H1 (cell line): ENCODE measurements around the gene PKP1. TPM values are rescaled to one million over a fixed set of nuclear protein-coding genes. Genes with fewer than 3 reads are reported as not detected.

Experiments
- CTCF ChIA-PET: fragments of 300-600 bp; sonication (Branson Sonifier 250); formaldehyde crosslinking; loops from one replicate; lab custom pipeline; 2021; ENCODE audit not compliant: partially characterized antibody; lab: Charles Lee
- POLR2A ChIA-PET: fragments of 300-600 bp; sonication (Branson Sonifier 250); formaldehyde crosslinking; loops from one replicate; lab custom pipeline; 2021; ENCODE audit warnings: inconsistent platforms; ENCODE audit not compliant: partially characterized antibody; lab: Charles Lee
- DNase-seq, 2 experiments: peaks; one replicate each; pipeline versions ENCODE4 v3.0.0 to v3.0.0-alpha.2; 2010 to 2022; ENCODE audit warnings: low spot score in 2 of 2, low read depth in 1 of 2, mixed read lengths in 1 of 2
- FAIRE-seq: peaks from 2 replicates; lab custom pipeline; 2011; peaks lifted over from hg19 to GRCh38; lab: Jason Lieb, UNC
- H2AFZ ChIP-seq: 2 replicates; pipeline ENCODE4 v1.8.1; 2012; ENCODE audit warnings: low read length, inconsistent platforms
- H2AK5ac ChIP-seq: 2 replicates; pipeline ENCODE4 v1.6.1; 2013; ENCODE audit warnings: low read depth, low read length
- H2BK120ac ChIP-seq: replicated peaks from 2 replicates; pipeline ENCODE3; 2013; ENCODE audit warnings: low read depth, low read length, inconsistent platforms
- H2BK12ac ChIP-seq: 2 replicates; pipeline ENCODE4 v1.6.1; 2013; ENCODE audit warnings: low read depth, low read length
- H2BK15ac ChIP-seq: 2 replicates; pipeline ENCODE4 v1.6.1; 2013; ENCODE audit warnings: low read length
- H2BK20ac ChIP-seq: 2 replicates; pipeline ENCODE4 v1.6.1; 2013; ENCODE audit warnings: low read length
- H2BK5ac ChIP-seq: 2 replicates; pipeline ENCODE4 v1.6.1; 2013; ENCODE audit warnings: low read depth, low read length
- H3K14ac ChIP-seq: 2 replicates; pipeline ENCODE4 v1.6.1; 2013; ENCODE audit warnings: inconsistent platforms; ENCODE audit not compliant: insufficient read length
- H3K18ac ChIP-seq: 2 replicates; pipeline ENCODE4 v1.6.1; 2013; ENCODE audit warnings: low read length; ENCODE audit errors: extremely low read depth
- H3K23ac ChIP-seq: 2 replicates; pipeline ENCODE4 v1.6.1; 2013; ENCODE audit warnings: inconsistent platforms; ENCODE audit not compliant: insufficient read length
- H3K23me2 ChIP-seq: 2 replicates; pipeline ENCODE4 v1.6.1; 2013; ENCODE audit warnings: low read depth, low read length
- H3K27ac ChIP-seq: 2 replicates; pipeline ENCODE4 v1.6.1; 2011; ENCODE audit warnings: low read depth, low read length, inconsistent platforms
- H3K27me3 ChIP-seq, 4 experiments: replicated peaks in 1 of 4; 1 replicate in 1 of 4; 2 replicates in 3 of 4; pipeline versions ENCODE4 v1.6.1 to v1.8.1; 2011 to 2013; ENCODE audit warnings: low read length in 3 of 4, mild to moderate bottlenecking in 3 of 4, inconsistent platforms in 2 of 4, mixed read lengths in 2 of 4, moderate library complexity in 1 of 4; ENCODE audit not compliant: control insufficient read depth in 3 of 4, insufficient read depth in 3 of 4; ENCODE audit errors: extremely low read depth in 1 of 4
- H3K36me3 ChIP-seq, 4 experiments: 2 replicates each; pipeline versions ENCODE4 v1.6.1 to v1.8.1; 2011 to 2013; ENCODE audit warnings: mild to moderate bottlenecking in 4 of 4, low read length in 3 of 4, moderate library complexity in 2 of 4, control low read depth in 1 of 4, inconsistent platforms in 1 of 4; ENCODE audit not compliant: insufficient read depth in 4 of 4, control insufficient read depth in 2 of 4
- H3K4ac ChIP-seq: replicated peaks from 2 replicates; pipeline ENCODE3; 2013; ENCODE audit warnings: low read length, low read depth, mixed read lengths, inconsistent platforms; ENCODE audit not compliant: insufficient read length
- H3K4me1 ChIP-seq, 4 experiments: replicated peaks in 1 of 4; 1 replicate in 1 of 4; 2 replicates in 3 of 4; pipeline versions ENCODE4 v1.6.1 to v1.8.1; 2011 to 2013; ENCODE audit warnings: low read length in 3 of 4, inconsistent platforms in 2 of 4, mixed read lengths in 1 of 4; ENCODE audit not compliant: insufficient read depth in 4 of 4, control insufficient read depth in 3 of 4
- H3K4me2 ChIP-seq, 2 experiments: 2 replicates each; pipeline versions ENCODE4 v1.6.1 to v1.8.1; 2011 to 2013; ENCODE audit warnings: low read depth in 2 of 2, low read length in 2 of 2, control low read depth in 1 of 2, inconsistent platforms in 1 of 2, mild to moderate bottlenecking in 1 of 2; ENCODE audit not compliant: insufficient read depth in 1 of 2
- H3K4me3 ChIP-seq, 4 experiments: fragments of 200-600, 300-600 bp in 1 of 4; sonication (generic), shearing (Covaris generic), sonication (Bioruptor Twin) in 1 of 4; 2 replicates each; pipeline versions ENCODE4 v1.5.1 to v1.8.1; 2011 to 2016; ENCODE audit warnings: low read length in 4 of 4, low read depth in 3 of 4, control low read depth in 2 of 4, inconsistent platforms in 2 of 4, mild to moderate bottlenecking in 2 of 4, mixed read lengths in 1 of 4, moderate library complexity in 1 of 4; ENCODE audit not compliant: insufficient read depth in 2 of 4; ENCODE audit errors: extremely low read depth in 1 of 4
- H3K56ac ChIP-seq: replicated peaks from 2 replicates; pipeline ENCODE3; 2013; ENCODE audit warnings: low read depth, mild to moderate bottlenecking, mixed read lengths, low read length, inconsistent platforms; ENCODE audit not compliant: insufficient read length
- H3K79me1 ChIP-seq: 2 replicates; pipeline ENCODE4 v1.6.1; 2013; ENCODE audit warnings: low read depth, low read length, control low read depth
- H3K79me2 ChIP-seq, 2 experiments: 2 replicates each; pipeline versions ENCODE4 v1.6.1 to v1.8.1; 2012 to 2013; ENCODE audit warnings: low read length in 2 of 2, mild to moderate bottlenecking in 2 of 2, inconsistent platforms in 1 of 2; ENCODE audit not compliant: insufficient read depth in 2 of 2, control insufficient read depth in 1 of 2
- H3K9ac ChIP-seq, 4 experiments: replicated peaks in 1 of 4; 1 replicate in 1 of 4; 2 replicates in 3 of 4; pipeline versions ENCODE4 v1.6.1 to v1.8.1; 2011 to 2013; ENCODE audit warnings: low read depth in 3 of 4, low read length in 3 of 4, control low read depth in 2 of 4, mild to moderate bottlenecking in 2 of 4, moderate library complexity in 2 of 4, inconsistent platforms in 1 of 4; ENCODE audit errors: extremely low read depth in 1 of 4
- H3K9me3 ChIP-seq, 2 experiments: 2 replicates each; pipeline versions ENCODE4 v1.6.1 to v1.8.1; 2012 to 2013; ENCODE audit warnings: mild to moderate bottlenecking in 2 of 2, moderate library complexity in 2 of 2, control low read depth in 1 of 2, inconsistent platforms in 1 of 2, low read depth in 1 of 2, low read length in 1 of 2, mixed read lengths in 1 of 2; ENCODE audit not compliant: insufficient read depth in 2 of 2
- H4K20me1 ChIP-seq, 2 experiments: replicated peaks in 1 of 2; 2 replicates each; pipeline versions ENCODE3 to v1.8.1; 2011 to 2013; ENCODE audit warnings: inconsistent platforms in 2 of 2, low read length in 2 of 2, mild to moderate bottlenecking in 1 of 2; ENCODE audit not compliant: insufficient read depth in 2 of 2, control insufficient read depth in 1 of 2
- H4K5ac ChIP-seq: 2 replicates; pipeline ENCODE4 v1.6.1; 2013; ENCODE audit warnings: low read length, low read depth, mixed read lengths, inconsistent platforms; ENCODE audit not compliant: insufficient read length
- H4K8ac ChIP-seq: 2 replicates; pipeline ENCODE4 v1.8.0; 2013; ENCODE audit warnings: mild to moderate bottlenecking, moderate library complexity, low read length, inconsistent platforms; ENCODE audit not compliant: insufficient read depth; ENCODE audit errors: extremely low read depth
- H4K91ac ChIP-seq: replicated peaks from 2 replicates; pipeline ENCODE3; 2013; ENCODE audit warnings: low read length, mixed read lengths, inconsistent platforms; ENCODE audit not compliant: insufficient read length
- ASH2L ChIP-seq: fragments of 200-600, 300-600 bp; sonication (generic); IDR thresholded peaks from one replicate; pipeline ENCODE4 v1.7.1; 2017; ENCODE audit warnings: low read length
- CHD1 ChIP-seq: IDR thresholded peaks from 2 replicates; pipeline ENCODE4 v1.6.1; 2012; ENCODE audit warnings: low read depth, low read length, improper control_type of control experiment
- EGR1 ChIP-seq: IDR thresholded peaks from 2 replicates; pipeline ENCODE4 v1.6.1; 2011; ENCODE audit warnings: low read depth, low read length, borderline replicate concordance
- GTF2F1 ChIP-seq: IDR thresholded peaks from 2 replicates; pipeline ENCODE4 v1.6.1; 2012; ENCODE audit warnings: low read depth, low read length, improper control_type of control experiment, borderline replicate concordance
- POLR2A ChIP-seq, 2 experiments: IDR thresholded peaks; 1 replicate in 1 of 2; 2 replicates in 1 of 2; pipeline ENCODE4 v1.6.1; 2011; ENCODE audit warnings: low read depth in 2 of 2, low read length in 2 of 2, mild to moderate bottlenecking in 2 of 2; ENCODE audit errors: control extremely low read depth in 1 of 2
- RFX5 ChIP-seq: IDR thresholded peaks from 2 replicates; pipeline ENCODE4 v1.6.1; 2011; ENCODE audit warnings: low read depth, low read length, improper control_type of control experiment, borderline replicate concordance
- SAP30 ChIP-seq: fragments of 300-600 bp; sonication (generic); IDR thresholded peaks from 2 replicates; pipeline ENCODE4 v1.7.1; 2012; ENCODE audit warnings: low read length, moderate library complexity, mild to moderate bottlenecking, inconsistent platforms; ENCODE audit not compliant: insufficient read depth, insufficient replicate concordance
- TAF7 ChIP-seq: optimal IDR thresholded peaks from 2 replicates; pipeline ENCODE3; 2011; ENCODE audit warnings: low read depth, mild to moderate bottlenecking, inconsistent platforms, low read length, moderate library complexity, borderline replicate concordance
- WGBS, 2 experiments: shearing (Covaris generic) in 1 of 2; methylation state at CpG; one replicate each; pipeline versions ENCODE4 v1.1.6 to v1.1.7; 2013 to 2015; ENCODE audit warnings: low lambda C conversion rate in 2 of 2, mixed read lengths in 2 of 2, inconsistent platforms in 1 of 2, low coverage in 1 of 2, missing lambda C conversion rate in 1 of 2; ENCODE audit not compliant: insufficient replicate concordance in 2 of 2, insufficient coverage in 1 of 2, insufficient read length in 1 of 2; ENCODE audit errors: extremely low coverage in 1 of 2, missing lambda C conversion rate in 1 of 2; 5-methylcytosine and 5-hydroxymethylcytosine counted together
- polyA plus RNA-seq, 7 experiments: library from polyadenylated mRNA; depleted of rRNA in 3 of 7; stranded (reverse) in 5 of 7; unstranded in 2 of 7; fragments of >200 nt in 5 of 7; fragments of 200-250 nt in 2 of 7; gene quantifications; 1 replicate in 5 of 7; 2 replicates in 1 of 7; 4 replicates in 1 of 7; pipeline versions ENCODE4 v1.2.1 to v1.2.3, GENCODE V29; 2011 to 2013; ENCODE audit warnings: missing spikeins in 2 of 7, mixed read lengths in 2 of 7
- total RNA-seq: library from RNA; stranded (reverse); fragmentation: NEBNext Ultra II Directional; extraction: Animal tissue kit (Norgen Biotek cat#: 25700); gene quantifications from 2 replicates; pipeline ENCODE4 v1.2.1, GENCODE V29; 2021

PKP1 gene
- total and polyA plus RNA-seq, 2 of the 8 experiments (the other 6 are each of a cell fraction or from before 2014, with no cell fraction given): 0.21 to 0.95 TPM

GRCh38 chr1:201265756-201266155, 17.6 kb upstream of the PKP1 start:
- Histone ChIP-seq H4K91ac (no peak overlapping the region), H3K4me2 (no peak overlapping the region), H4K8ac (no peak overlapping the region), H3K79me1 (no peaks in the 10 kb centered on the region), H3K4ac (no peak overlapping the region), H2AFZ (no peak overlapping the region), H3K18ac (no peak overlapping the region), H3K4me3 (no peak overlapping the region), H3K9ac (no peak overlapping the region), H3K4me1 (no peaks in the 10 kb centered on the region; a peak in 1 of 7 replicates), H3K27me3 (peaks cover 0 to 2% (median 0%) of the 10 kb centered on the region in 4 experiments; a peak in 2 of 7 replicates), H2BK120ac (no peak overlapping the region), H3K23me2 (no peaks in the 10 kb centered on the region; the same call in 1 of the 2 replicates), H3K56ac (no peak overlapping the region), H3K23ac (no peak overlapping the region), H4K20me1 (no peaks in the 10 kb centered on the region), H3K36me3 (no peaks in the 10 kb centered on the region), H2AK5ac (no peak overlapping the region), H3K14ac (no peak overlapping the region), H2BK20ac (no peak overlapping the region), H2BK15ac (no peak overlapping the region), H3K9me3 (no peaks in the 10 kb centered on the region), H2BK5ac (no peak overlapping the region), H3K79me2 (no peaks in the 10 kb centered on the region), H2BK12ac (no peak overlapping the region), H3K27ac (no peak overlapping the region), H4K5ac (no peak overlapping the region)
- TF ChIP-seq RFX5 (no peak), SAP30 (no peak), EGR1 (no peak), CHD1 (no peak), TAF7 (no peak), ASH2L (no peak), POLR2A (IDR thresholded peaks at IDR 0.05; ENCODE audit: control extremely low read depth in 1 of 2, low read depth in 2 of 2, low read length in 2 of 2) (no peak), GTF2F1 (no peak)
- ChIA-PET CTCF (interaction anchor here (0.7 to 9.7 kb wide), 6 partner anchors 9 to 95 kb away, joined by 3 to 154 read pairs (median 13); no protein-coding TSS in a partner anchor), POLR2A (no interaction called here)
- FAIRE-seq (no peak), DNase-seq (no peak)
- 81% methylated on average over 3 of the region's 3 CpGs; no CpG with 5 or more reads in 1 of the 2 experiments for WGBS, 2 experiments
